ENCODE data around the gene SLC30A10. TPM values are rescaled to one million over a fixed set of nuclear protein-coding genes. Genes with fewer than 3 reads are reported as not detected.

The SLC30A10 gene
- total RNA-seq, 1 experiment from 2014 or later, result 0.26 TPM

GRCh38 chr1:219908170-219908569 is 20.2 kb downstream of the SLC30A10 start:
- Mint-ChIP-seq H3K9me3 (no peaks in the 10 kb centered on the region), H3K4me1 (peaks cover 12% of the 10 kb centered on the region), H3K36me3 (no peaks in the 10 kb centered on the region), H3K27me3 (ENCODE audit: low read depth) (no peaks in the 10 kb centered on the region), H3K4me3 (no peak overlapping the region), H3K27ac (no peak overlapping the region)
- CTCF ChIA-PET, result interaction anchor here (1.2 kb wide), 1 partner anchor 69 kb away, joined by 3 read pairs; no protein-coding TSS in a partner anchor
- POLR2A ChIA-PET, result no interaction called here
- DNase-seq (ENCODE audit: low spot score) (no peak), ATAC-seq (no peak)
- TF ChIP-seq JAZF1 (CRISPR knock-in tag; IDR thresholded peaks at IDR 0.05) (no peak), ZBTB43 (CRISPR knock-in tag; IDR thresholded peaks at IDR 0.05) (no peak), ZNF281 (CRISPR knock-in tag; IDR thresholded peaks at IDR 0.05) (no peak), FOXJ3 (CRISPR knock-in tag; IDR thresholded peaks at IDR 0.05; ENCODE audit: borderline replicate concordance) (no peak)

- TF ChIP-seq TEAD4 (CRISPR knock-in tag; IDR thresholded peaks at IDR 0.05) (no peak), ATF1 (CRISPR knock-in tag; IDR thresholded peaks at IDR 0.05) (no peak), ZMAT4 (CRISPR knock-in tag; IDR thresholded peaks at IDR 0.05) (no peak), CTCF (IDR thresholded peaks at IDR 0.05) (no peak), ATF3 (CRISPR knock-in tag; conservative IDR thresholded peaks at IDR 0.05) (no peak), PRRX2 (CRISPR knock-in tag; IDR thresholded peaks at IDR 0.05) (no peak)
- ChIA-PET POLR2A (interaction anchor here (0.6 kb wide), 1 partner anchor 622 kb away, joined by 3 read pairs; no protein-coding TSS in a partner anchor), CTCF (no interaction called here)
- DNase-seq (ENCODE audit: low spot score) (no peak), ATAC-seq (no peak)
- Mint-ChIP-seq H3K27ac (no peak overlapping the region), H3K36me3 (no peaks in the 10 kb centered on the region), H3K27me3 (ENCODE audit: low read depth) (no peaks in the 10 kb centered on the region), H3K4me3 (no peak overlapping the region), H3K9me3 (no peaks in the 10 kb centered on the region), H3K4me1 (peaks cover 17% of the 10 kb centered on the region)
Measured at GRCh38 chr1:219907772-219908070, 20.6 kb downstream of the SLC30A10 start.

GRCh38 chr1:219906924-219907771 is 21.2 kb downstream of the SLC30A10 start:
- POLR2A ChIA-PET, result interaction anchor here (0.6 kb wide), 1 partner anchor 621 kb away, joined by 3 read pairs; no protein-coding TSS in a partner anchor
- Mint-ChIP-seq H3K4me3 (no peak overlapping the region), H3K4me1 (peaks cover 17% of the 10 kb centered on the region), H3K27me3 (ENCODE audit: low read depth) (no peaks in the 10 kb centered on the region), H3K36me3 (no peaks in the 10 kb centered on the region), H3K9me3 (no peaks in the 10 kb centered on the region), H3K27ac (no peak overlapping the region)
- DNase-seq (ENCODE audit: low spot score) (no peak), ATAC-seq (no peak)
- CTCF ChIA-PET, result no interaction called here
- TF ChIP-seq RORB (CRISPR knock-in tag; IDR thresholded peaks at IDR 0.05) (no peak), ATF3 (CRISPR knock-in tag; conservative IDR thresholded peaks at IDR 0.05) (no peak), CDX4 (CRISPR knock-in tag; IDR thresholded peaks at IDR 0.05; ENCODE audit: borderline replicate concordance) (no peak), NR3C1 (CRISPR knock-in tag; conservative IDR thresholded peaks at IDR 0.05; ENCODE audit: low read depth) (no peak), ZNF532 (CRISPR knock-in tag; IDR thresholded peaks at IDR 0.05; ENCODE audit: borderline replicate concordance) (no peak), ZNF219 (CRISPR knock-in tag; IDR thresholded peaks at IDR 0.05; ENCODE audit: borderline replicate concordance) (no peak), NR2C2 (CRISPR knock-in tag; IDR thresholded peaks at IDR 0.05) (no peak), SMAD4 (CRISPR knock-in tag; IDR thresholded peaks at IDR 0.05) (no peak), GRHL2 (CRISPR knock-in tag; IDR thresholded peaks at IDR 0.05; ENCODE audit: insufficient replicate concordance, severe bottlenecking) (no peak), ZNF138 (CRISPR knock-in tag; conservative IDR thresholded peaks at IDR 0.05) (no peak)

All from WTC11 (cell line).